PFSK-1 (cell line): ENCODE results near the gene DCLRE1B.

Experiments used
- POLR2AphosphoS5 ChIP-seq: IDR thresholded peaks from 2 replicates; pipeline ENCODE4 v1.6.1; 2012; ENCODE audit warnings: low read depth, mild to moderate bottlenecking, control low read depth, low read length, moderate library complexity
- REST ChIP-seq, 2 experiments: IDR thresholded peaks; 2 replicates each; pipeline versions ENCODE4 v1.6.1 to v1.8.0; 2011 to 2012; ENCODE audit warnings: low read depth in 2 of 2, low read length in 2 of 2, control low read depth in 1 of 2, inconsistent platforms in 1 of 2, mild to moderate bottlenecking in 1 of 2, moderate library complexity in 1 of 2; ENCODE audit not compliant: insufficient read depth in 1 of 2
- SIN3A ChIP-seq: IDR thresholded peaks from 2 replicates; pipeline ENCODE4 v1.6.1; 2012; ENCODE audit warnings: mild to moderate bottlenecking, low read length, moderate library complexity, borderline replicate concordance; ENCODE audit not compliant: insufficient read depth

GRCh38 chr1:113916974-113917373 lies 11.8 kb downstream of the DCLRE1B start:
- TF ChIP-seq SIN3A (no peak), POLR2AphosphoS5 (no peak), REST (IDR thresholded peaks at IDR 0.05; ENCODE audit: insufficient read depth in 1 of 2, low read depth in 2 of 2, low read length in 2 of 2) (no peak)
